ENCODE results near the gene SH3GL2. TPM values are rescaled to one million over a fixed set of nuclear protein-coding genes. Genes with fewer than 3 reads are reported as not detected.

SH3GL2 gene
- total and polyA plus RNA-seq, 8 donors, result 0.47 to 17.3 (median 1.7) TPM

DNA sequence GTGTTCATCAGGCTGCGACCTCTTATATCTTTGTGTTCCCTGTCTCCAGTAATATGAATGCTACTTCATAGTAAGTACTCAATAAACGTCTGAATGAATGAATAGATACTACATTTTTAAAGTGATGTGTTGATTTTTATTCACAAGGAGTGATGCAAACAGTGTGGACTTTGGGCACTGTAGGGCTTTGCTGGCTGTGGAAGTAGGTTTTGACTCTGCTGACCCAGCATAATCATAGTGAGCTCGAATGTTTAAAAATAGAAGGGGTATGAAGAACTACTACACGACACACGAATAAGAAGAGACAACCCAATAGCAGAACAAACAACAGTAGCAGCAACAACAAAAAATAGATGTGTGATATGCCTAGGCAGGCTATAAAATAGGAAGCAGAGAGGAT is 147.4 kb downstream of the SH3GL2 start:
- DNase-seq, result no peak
- Histone ChIP-seq H3K9me3 (no peaks in the 10 kb centered on the region), H3K27me3 (no peaks in the 10 kb centered on the region), H3K36me3 (no peaks in the 10 kb centered on the region), H3K27ac (no peak overlapping the region), H3K4me3 (no peak overlapping the region), H3K4me1 (no peaks in the 10 kb centered on the region)
- TF ChIP-seq CTCF (IDR thresholded peaks at IDR 0.05), result no peak
- intact Hi-C loops (cut with DNase I), result no loop called here
- 33 to 34% methylated on average over 5 of the region's 5 CpGs for WGBS, 2 donors
- ATAC-seq, result no peak
- no peak for FAIRE-seq

DNA sequence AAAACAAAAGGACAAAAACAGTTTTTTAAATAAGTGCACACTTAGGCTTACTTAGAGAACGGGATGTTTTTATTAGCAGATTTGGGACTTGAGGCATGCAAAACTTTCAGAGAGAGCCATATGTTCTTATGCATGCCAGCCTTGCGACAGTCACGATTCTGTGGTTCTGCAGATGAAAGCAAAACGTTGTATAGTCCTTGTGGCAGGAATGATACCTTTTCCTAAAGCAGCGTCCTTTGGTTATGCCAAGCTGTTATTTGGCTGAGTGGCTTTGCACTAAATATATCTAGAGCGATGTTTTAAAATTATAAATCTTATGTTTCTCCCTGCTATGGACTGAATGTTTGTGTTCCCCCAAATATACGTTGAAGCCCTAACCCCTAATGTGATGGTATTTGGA is 152.0 kb downstream of the SH3GL2 start:
- no peak for TF ChIP-seq CTCF (IDR thresholded peaks at IDR 0.05)
- no peak for ATAC-seq
- no peak for DNase-seq
- no peak overlapping the region for H3K4me3 ChIP-seq
- no peaks in the 10 kb centered on the region for H3K9me3 ChIP-seq
- intact Hi-C loops (cut with DNase I), result no loop called here
- H3K27me3 ChIP-seq, result no peaks in the 10 kb centered on the region
- WGBS, 2 donors, result 59 to 60% methylated on average over 7 of the region's 7 CpGs
- H3K4me1 ChIP-seq, result no peaks in the 10 kb centered on the region
- FAIRE-seq, result no peak
- H3K27ac ChIP-seq, result no peak overlapping the region
- H3K36me3 ChIP-seq, result no peaks in the 10 kb centered on the region

- H3K9me3 ChIP-seq, result no peaks in the 10 kb centered on the region
- no peak overlapping the region for H3K4me3 ChIP-seq
- DNase-seq (no peak), ATAC-seq (no peak), FAIRE-seq (no peak)
- H3K4me1 ChIP-seq, result no peaks in the 10 kb centered on the region
- H3K36me3 ChIP-seq, result no peaks in the 10 kb centered on the region
- TF ChIP-seq CTCF (IDR thresholded peaks at IDR 0.05), result no peak
- H3K27me3 ChIP-seq, result no peaks in the 10 kb centered on the region
- H3K27ac ChIP-seq, result no peak overlapping the region
- WGBS, 2 donors, result 69 to 82% methylated on average over 4 of the region's 4 CpGs
- intact Hi-C loops (cut with DNase I), result no loop called here
Observed at GRCh38 chr9:17731308-17731707, 152.4 kb downstream of the SH3GL2 start.

DNA sequence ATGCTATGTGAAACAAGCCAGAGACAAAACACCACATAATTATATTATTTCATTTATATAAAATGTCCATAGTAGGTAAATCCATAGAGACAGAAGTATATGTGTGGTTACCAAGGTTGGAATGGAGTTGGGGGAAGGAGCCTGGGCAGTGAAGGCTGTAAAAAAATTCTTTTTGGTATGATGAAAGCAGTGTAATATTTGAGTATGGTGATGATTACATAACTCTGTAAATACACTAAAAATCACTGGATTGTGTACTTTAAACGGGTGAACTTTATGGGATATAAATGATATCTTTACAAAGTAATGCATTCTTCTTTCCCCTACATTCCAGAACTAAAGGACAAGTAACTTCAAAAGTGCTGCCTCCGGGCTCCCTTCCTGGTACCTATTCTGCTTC is 155.8 kb downstream of the SH3GL2 start:
- 28 to 32% methylated on average over 2 of the region's 2 CpGs for WGBS, 2 donors
- intact Hi-C loops (cut with DNase I), result no loop called here
- DNase-seq (no peak), ATAC-seq (no peak), FAIRE-seq (no peak)
- Histone ChIP-seq H3K36me3 (no peaks in the 10 kb centered on the region), H3K27ac (no peak overlapping the region), H3K9me3 (no peaks in the 10 kb centered on the region), H3K4me1 (no peaks in the 10 kb centered on the region), H3K4me3 (no peak overlapping the region), H3K27me3 (no peaks in the 10 kb centered on the region)
- no peak for TF ChIP-seq CTCF (IDR thresholded peaks at IDR 0.05)

GRCh38 chr9:17735859-17736258 is 157.0 kb downstream of the SH3GL2 start:
- FAIRE-seq, result no peak
- no peak for ATAC-seq
- H3K4me3 ChIP-seq, result no peak overlapping the region

More at GRCh38 chr9:17735859-17736258, 157.0 kb downstream of the SH3GL2 start:
- TF ChIP-seq CTCF (IDR thresholded peaks at IDR 0.05), result no peak
- Histone ChIP-seq H3K4me1 (no peaks in the 10 kb centered on the region), H3K9me3 (no peaks in the 10 kb centered on the region), H3K27ac (no peak overlapping the region), H3K27me3 (no peaks in the 10 kb centered on the region), H3K36me3 (no peaks in the 10 kb centered on the region)
- WGBS, 2 donors, result 57 to 73% methylated on average over 3 of the region's 3 CpGs
- no peak for DNase-seq
- intact Hi-C loops (cut with DNase I), result no loop called here
